ENCODE data around the gene PGLYRP4. TPM values are rescaled to one million over a fixed set of nuclear protein-coding genes. Genes with fewer than 3 reads are reported as not detected.

The PGLYRP4 gene
- total and polyA plus RNA-seq, 4 donors = not detected

DNA sequence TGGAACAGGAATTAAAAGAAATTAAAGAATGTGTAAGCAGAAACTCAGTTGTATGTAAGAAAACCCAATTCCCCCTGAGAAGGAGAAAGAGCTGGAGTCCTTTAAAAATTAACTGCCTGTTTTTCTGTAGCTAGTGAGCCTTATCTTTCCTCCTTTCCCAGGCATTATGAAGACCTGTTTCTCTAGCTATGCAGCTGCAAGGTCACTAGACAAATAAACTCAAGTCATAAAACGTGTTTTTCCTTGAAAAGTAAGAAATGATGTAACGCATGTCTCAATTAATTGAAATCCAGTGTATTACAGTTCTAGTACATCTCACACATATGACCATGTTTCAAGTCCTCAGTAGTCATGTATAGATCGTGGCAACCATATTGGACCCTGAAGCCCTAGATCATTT, 21.5 kb upstream of the PGLYRP4 start:
- no peak for DNase-seq (ENCODE audit: low spot score)
- Histone ChIP-seq H3K27ac (ENCODE audit: low read depth in 1 of 2, low read length in 2 of 2) (no peak overlapping the region), H3K4me3 (ENCODE audit: low read depth in 1 of 3, low read length in 3 of 3) (no peak overlapping the region)

DNA sequence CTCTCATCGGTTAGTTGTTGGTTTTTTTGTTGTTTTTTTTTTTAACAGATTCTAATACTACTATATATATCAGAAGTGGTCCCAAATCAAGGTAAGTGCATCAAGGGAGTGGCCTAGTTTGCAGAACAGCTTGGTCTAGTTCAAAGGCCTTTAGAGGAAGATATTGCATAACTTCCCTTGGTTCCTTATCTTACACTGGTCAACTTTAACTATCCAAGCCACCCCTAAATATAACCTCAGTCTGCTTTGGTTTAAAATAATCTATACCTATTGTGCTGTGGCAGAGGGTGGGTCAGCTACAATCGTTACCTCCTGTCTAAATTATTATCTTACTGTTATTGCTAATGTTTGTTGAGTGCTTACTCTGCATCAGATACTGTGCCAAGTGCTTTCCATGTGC, 19.9 kb upstream of the PGLYRP4 start:
- Histone ChIP-seq H3K27ac (ENCODE audit: low read depth in 1 of 2, low read length in 2 of 2) (no peak overlapping the region), H3K4me1 (ENCODE audit: control insufficient read depth in 4 of 4, insufficient read depth in 4 of 4, low read length in 3 of 4) (no peaks in the 10 kb centered on the region), H3K27me3 (ENCODE audit: control insufficient read depth in 4 of 4, insufficient read depth in 4 of 4, low read length in 3 of 4) (peaks cover 0 to 5% (median 2%) of the 10 kb centered on the region in 4 donors), H3K9me3 (ENCODE audit: control insufficient read depth in 4 of 4, low read length in 3 of 4) (no peaks in the 10 kb centered on the region), H3K9ac (ENCODE audit: low read depth in 1 of 2, low read length in 2 of 2) (no peak overlapping the region), H3K4me3 (ENCODE audit: low read depth in 1 of 3, low read length in 3 of 3) (no peak overlapping the region), H3K36me3 (ENCODE audit: control insufficient read depth in 4 of 4, insufficient read depth in 3 of 4, low read depth in 1 of 4, low read length in 3 of 4) (no peaks in the 10 kb centered on the region)
- no peak for DNase-seq (ENCODE audit: low spot score)
- 59% methylated on average over 2 of the region's 2 CpGs for WGBS
- TF ChIP-seq RXRA (IDR thresholded peaks at IDR 0.05) (no peak), HNF4G (IDR thresholded peaks at IDR 0.05) (no peak)

More for the DNA sequence above, 21.5 kb upstream of the PGLYRP4 start:
- H3K27me3 ChIP-seq (ENCODE audit: control insufficient read depth in 4 of 4, insufficient read depth in 4 of 4, low read length in 3 of 4) = peaks cover 0 to 5% (median 1%) of the 10 kb centered on the region in 4 donors
- H3K36me3 ChIP-seq (ENCODE audit: control insufficient read depth in 4 of 4, insufficient read depth in 3 of 4, low read depth in 1 of 4, low read length in 3 of 4) = no peaks in the 10 kb centered on the region
- WGBS = 74% methylated on average over 3 of the region's 3 CpGs
- H3K9ac ChIP-seq (ENCODE audit: low read depth in 1 of 2, low read length in 2 of 2) = no peak overlapping the region
- no peak for TF ChIP-seq TAF1 (conservative IDR thresholded peaks at IDR 0.05)
- no peak for TF ChIP-seq NR2F2 (IDR thresholded peaks at IDR 0.05)
- TF ChIP-seq HNF4A (conservative IDR thresholded peaks at IDR 0.05) = no peak
- no peak for TF ChIP-seq RAD21 (IDR thresholded peaks at IDR 0.05)
- no peak for TF ChIP-seq MAX (IDR thresholded peaks at IDR 0.05)
- TF ChIP-seq FOXA1 (IDR thresholded peaks at IDR 0.05) = no peak
- no peak for TF ChIP-seq ATF3 (IDR thresholded peaks at IDR 0.05)
- TF ChIP-seq ZBTB33 (IDR thresholded peaks at IDR 0.05) = no peak
- TF ChIP-seq GABPA (IDR thresholded peaks at IDR 0.05 in 1 of 2, conservative IDR thresholded peaks at IDR 0.05 in 1 of 2) = no peak
- TF ChIP-seq CTCF (IDR thresholded peaks at IDR 0.05; ENCODE audit: low read depth, low read length, missing input control) = no peak
- no peak for TF ChIP-seq HNF4G (IDR thresholded peaks at IDR 0.05)
- no peaks in the 10 kb centered on the region for H3K4me1 ChIP-seq (ENCODE audit: control insufficient read depth in 4 of 4, insufficient read depth in 4 of 4, low read length in 3 of 4)
- no peaks in the 10 kb centered on the region for H3K9me3 ChIP-seq (ENCODE audit: control insufficient read depth in 4 of 4, low read length in 3 of 4)

DNA sequence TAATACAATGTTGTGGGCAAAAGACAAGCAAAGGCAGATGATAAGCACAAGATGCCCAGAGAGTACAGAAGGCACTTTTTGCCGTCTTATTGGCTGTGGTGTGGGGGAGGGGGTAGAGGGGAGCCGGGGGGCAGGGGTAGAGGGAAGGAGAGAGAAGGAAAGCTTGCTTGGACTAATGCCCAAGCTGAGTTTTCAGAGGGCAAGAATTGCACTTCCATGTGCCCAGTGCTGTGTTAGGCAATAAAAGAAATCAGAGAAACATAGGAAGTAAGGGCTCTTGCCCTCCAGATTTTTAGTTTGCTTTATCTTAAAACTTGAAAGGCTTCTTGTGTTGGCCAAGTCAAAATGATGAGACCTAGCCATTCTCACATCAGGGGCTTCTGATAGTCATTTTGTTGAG, 18.4 kb upstream of the PGLYRP4 start:
- Histone ChIP-seq H3K36me3 (ENCODE audit: control insufficient read depth in 4 of 4, insufficient read depth in 3 of 4, low read depth in 1 of 4, low read length in 3 of 4) (no peaks in the 10 kb centered on the region), H3K9ac (ENCODE audit: low read depth in 1 of 2, low read length in 2 of 2) (no peak overlapping the region), H3K27me3 (ENCODE audit: control insufficient read depth in 4 of 4, insufficient read depth in 4 of 4, low read length in 3 of 4) (peaks cover 0 to 4% (median 1%) of the 10 kb centered on the region in 4 donors), H3K27ac (ENCODE audit: low read depth in 1 of 2, low read length in 2 of 2) (no peak overlapping the region), H3K4me1 (ENCODE audit: control insufficient read depth in 4 of 4, insufficient read depth in 4 of 4, low read length in 3 of 4) (no peaks in the 10 kb centered on the region), H3K9me3 (ENCODE audit: control insufficient read depth in 4 of 4, low read length in 3 of 4) (no peaks in the 10 kb centered on the region), H3K4me3 (ENCODE audit: low read depth in 1 of 3, low read length in 3 of 3) (no peak overlapping the region)
- 72% methylated on average over 2 of the region's 2 CpGs for WGBS
- no peak for DNase-seq (ENCODE audit: low spot score)
- TF ChIP-seq TAF1 (conservative IDR thresholded peaks at IDR 0.05) (no peak), EGR1 (IDR thresholded peaks at IDR 0.05; ENCODE audit: low read depth in 2 of 2) (no peak), CTCF (IDR thresholded peaks at IDR 0.05; ENCODE audit: low read depth, low read length, missing input control) (no peak), MAX (IDR thresholded peaks at IDR 0.05) (no peak), YY1 (IDR thresholded peaks at IDR 0.05) (no peak), SP1 (IDR thresholded peaks at IDR 0.05) (no peak), REST (IDR thresholded peaks at IDR 0.05) (no peak), ATF3 (IDR thresholded peaks at IDR 0.05) (no peak), RAD21 (IDR thresholded peaks at IDR 0.05) (no peak), GABPA (IDR thresholded peaks at IDR 0.05 in 1 of 2, conservative IDR thresholded peaks at IDR 0.05 in 1 of 2) (no peak), RXRA (IDR thresholded peaks at IDR 0.05) (no peak), JUND (IDR thresholded peaks at IDR 0.05) (no peak)

Data from liver (tissue), 9 donors.